Keratinocyte (primary cell): ENCODE data around the gene UROC1. TPM values are rescaled to one million over a fixed set of nuclear protein-coding genes. Genes with fewer than 3 reads are reported as not detected.

Experiments used
- DNase-seq: peaks from one replicate; pipeline ENCODE4 v3.0.0-alpha.2; 2011; ENCODE audit warnings: low read depth, missing footprints, low spot score
- FAIRE-seq: peaks from 2 replicates; lab custom pipeline; 2011; peaks lifted over from hg19 to GRCh38; lab: Jason Lieb, UNC
- H2AFZ ChIP-seq: 2 replicates; pipeline ENCODE4 v1.6.0; 2012; ENCODE audit warnings: low read length, control low read depth, inconsistent platforms; ENCODE audit not compliant: control insufficient read depth
- H3K27ac ChIP-seq: 2 replicates; pipeline ENCODE4 v1.5.1; 2011; ENCODE audit warnings: low read length; ENCODE audit not compliant: control insufficient read depth, insufficient read depth
- H3K27me3 ChIP-seq: 3 replicates; pipeline ENCODE4 v1.6.0; 2011; ENCODE audit warnings: low read length; ENCODE audit not compliant: control insufficient read depth, insufficient read depth; ENCODE audit errors: extremely low read depth
- H3K36me3 ChIP-seq, 2 experiments: 2 replicates in 1 of 2; 3 replicates in 1 of 2; pipeline ENCODE4 v1.5.1; 2011; ENCODE audit warnings: low read length in 2 of 2, mild to moderate bottlenecking in 1 of 2; ENCODE audit not compliant: control insufficient read depth in 2 of 2, insufficient read depth in 2 of 2; ENCODE audit errors: extremely low read depth in 1 of 2
- H3K4me1 ChIP-seq: 3 replicates; pipeline ENCODE4 v1.5.1; 2011; ENCODE audit warnings: low read length; ENCODE audit not compliant: control insufficient read depth, insufficient read depth; ENCODE audit errors: extremely low read depth
- H3K4me2 ChIP-seq: 3 replicates; pipeline ENCODE4 v1.6.0; 2011; ENCODE audit warnings: low read depth, low read length; ENCODE audit not compliant: control insufficient read depth, insufficient read depth; ENCODE audit errors: extremely low read depth
- H3K4me3 ChIP-seq, 3 experiments: fragments of 200-600 bp in 1 of 3; sonication (generic) in 1 of 3; 2 replicates in 2 of 3; 3 replicates in 1 of 3; pipeline ENCODE4 v1.5.1; 2011 to 2016; ENCODE audit warnings: low read length in 3 of 3, mild to moderate bottlenecking in 3 of 3, control low read depth in 2 of 3, inconsistent platforms in 1 of 3, low read depth in 1 of 3, mixed read lengths in 1 of 3, mixed run types in 1 of 3, moderate library complexity in 1 of 3; ENCODE audit not compliant: control insufficient read depth in 2 of 3, insufficient read depth in 2 of 3; ENCODE audit errors: extremely low read depth in 1 of 3
- H3K79me2 ChIP-seq: 2 replicates; pipeline ENCODE4 v1.6.0; 2012; ENCODE audit warnings: low read length; ENCODE audit not compliant: control insufficient read depth, insufficient read depth
- H3K9ac ChIP-seq: 3 replicates; pipeline ENCODE4 v1.6.0; 2011; ENCODE audit warnings: low read length; ENCODE audit not compliant: control insufficient read depth, insufficient read depth; ENCODE audit errors: extremely low read depth
- H3K9me1 ChIP-seq: 3 replicates; pipeline ENCODE4 v1.6.0; 2011; ENCODE audit warnings: low read length; ENCODE audit not compliant: control insufficient read depth, insufficient read depth; ENCODE audit errors: extremely low read depth
- H3K9me3 ChIP-seq: 2 replicates; pipeline ENCODE4 v1.5.1; 2012; ENCODE audit warnings: low read depth, low read length; ENCODE audit not compliant: control insufficient read depth
- H4K20me1 ChIP-seq: 3 replicates; pipeline ENCODE4 v1.6.0; 2011; ENCODE audit warnings: low read length; ENCODE audit not compliant: control insufficient read depth, insufficient read depth; ENCODE audit errors: extremely low read depth
- EZH2 ChIP-seq: IDR thresholded peaks from one replicate; pipeline ENCODE4 v1.6.1; 2012; ENCODE audit warnings: inconsistent platforms, mild to moderate bottlenecking, low read length, moderate library complexity
- dilution Hi-C: fragments of 300-500 bp; cut with MboI; formaldehyde crosslinking; loops from one replicate; pipeline ENCODE4 v1.7.0; 2020; ENCODE audit warnings: low sequenced_read_pairs; ENCODE audit not compliant: extremely low pct_ligation_motif_present
- polyA plus RNA-seq, 5 experiments: library from polyadenylated mRNA; depleted of rRNA in 3 of 5; stranded (reverse) in 3 of 5; stranded (forward) in 1 of 5; unstranded in 1 of 5; fragments of >200 nt; gene quantifications; 1 replicate in 1 of 5; 2 replicates in 3 of 5; 3 replicates in 1 of 5; pipeline versions ENCODE4 v1.2.1 to v1.2.3, GENCODE V29; 2011 to 2012; ENCODE audit warnings: missing spikeins in 2 of 5, low read depth in 1 of 5, low replicate concordance in 1 of 5
- TF ChIP-seq, protein P1 (sequence below), 3 experiments: IDR thresholded peaks in 1 of 3; conservative IDR thresholded peaks in 1 of 3; optimal IDR thresholded peaks in 1 of 3; 2 replicates in 2 of 3; 3 replicates in 1 of 3; pipeline versions ENCODE3 to v1.5.1; 2011; ENCODE audit warnings: low read length in 3 of 3, mild to moderate bottlenecking in 3 of 3, moderate library complexity in 2 of 3, control low read depth in 1 of 3, inconsistent platforms in 1 of 3; ENCODE audit not compliant: insufficient read depth in 2 of 3; ENCODE audit errors: extremely low read depth in 1 of 3

Gene UROC1
- polyA plus RNA-seq, 1 donor (not counting 4 experiments of a cell fraction or from before 2014, with no cell fraction given) = not detected

DNA sequence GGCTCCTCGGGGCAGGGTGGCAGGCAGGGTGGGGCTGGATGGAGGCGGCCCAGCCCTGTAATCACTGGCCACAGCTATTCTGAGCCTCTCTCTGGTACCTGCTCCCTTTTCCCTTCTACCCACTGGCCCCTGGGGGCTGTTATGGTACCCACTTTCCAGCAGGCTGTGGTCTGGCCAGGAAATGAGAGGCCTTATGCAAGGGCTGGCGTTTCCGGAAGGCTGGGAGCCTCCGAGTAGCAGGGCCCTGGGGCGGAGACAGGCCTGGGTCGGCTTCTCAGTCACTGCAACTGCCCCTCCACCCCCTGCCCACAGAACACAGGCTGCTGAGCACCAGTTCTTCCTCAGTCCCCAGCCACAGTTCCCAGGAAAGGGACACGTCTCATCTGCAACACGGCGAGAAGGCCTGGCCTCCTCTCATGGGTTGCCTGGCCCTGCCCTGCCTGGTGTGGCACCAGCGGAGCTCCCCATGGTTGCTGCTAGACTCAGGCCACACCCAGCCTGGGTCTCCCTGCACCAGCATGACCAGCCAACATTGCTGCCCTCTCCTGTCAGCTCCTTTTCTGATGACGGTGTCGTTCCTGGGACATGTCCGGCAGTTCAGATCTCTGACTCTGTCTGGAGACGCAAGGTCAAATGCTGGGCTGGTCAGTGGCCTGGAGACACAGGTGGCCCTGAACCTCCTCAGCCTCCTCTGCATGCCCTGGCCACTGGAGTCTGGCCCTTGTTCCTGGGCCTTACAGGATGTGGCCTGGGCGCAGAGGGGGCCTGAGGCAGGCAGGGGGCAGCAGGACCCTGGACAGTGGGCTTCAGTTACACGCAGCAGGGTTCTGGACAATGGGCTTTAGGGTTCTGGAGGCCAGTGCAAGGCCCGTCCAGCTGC lies 12.8 kb upstream of the UROC1 start:
- H3K9me1 ChIP-seq = no peaks in the 10 kb centered on the region
- peaks cover 6% of the 10 kb centered on the region for H3K27me3 ChIP-seq
- no peaks in the 10 kb centered on the region for H3K79me2 ChIP-seq
- dilution Hi-C loops = no loop called here
- H3K27ac ChIP-seq = no peak overlapping the region
- H3K9ac ChIP-seq = no peak overlapping the region
- H3K4me2 ChIP-seq = no peak overlapping the region
- H4K20me1 ChIP-seq = no peaks in the 10 kb centered on the region
- no peak overlapping the region for H3K4me3 ChIP-seq
- FAIRE-seq (no peak), DNase-seq (no peak)
- H2AFZ ChIP-seq = no peak overlapping the region
- TF ChIP-seq EZH2 = no peak
- TF ChIP-seq, protein P1, sequence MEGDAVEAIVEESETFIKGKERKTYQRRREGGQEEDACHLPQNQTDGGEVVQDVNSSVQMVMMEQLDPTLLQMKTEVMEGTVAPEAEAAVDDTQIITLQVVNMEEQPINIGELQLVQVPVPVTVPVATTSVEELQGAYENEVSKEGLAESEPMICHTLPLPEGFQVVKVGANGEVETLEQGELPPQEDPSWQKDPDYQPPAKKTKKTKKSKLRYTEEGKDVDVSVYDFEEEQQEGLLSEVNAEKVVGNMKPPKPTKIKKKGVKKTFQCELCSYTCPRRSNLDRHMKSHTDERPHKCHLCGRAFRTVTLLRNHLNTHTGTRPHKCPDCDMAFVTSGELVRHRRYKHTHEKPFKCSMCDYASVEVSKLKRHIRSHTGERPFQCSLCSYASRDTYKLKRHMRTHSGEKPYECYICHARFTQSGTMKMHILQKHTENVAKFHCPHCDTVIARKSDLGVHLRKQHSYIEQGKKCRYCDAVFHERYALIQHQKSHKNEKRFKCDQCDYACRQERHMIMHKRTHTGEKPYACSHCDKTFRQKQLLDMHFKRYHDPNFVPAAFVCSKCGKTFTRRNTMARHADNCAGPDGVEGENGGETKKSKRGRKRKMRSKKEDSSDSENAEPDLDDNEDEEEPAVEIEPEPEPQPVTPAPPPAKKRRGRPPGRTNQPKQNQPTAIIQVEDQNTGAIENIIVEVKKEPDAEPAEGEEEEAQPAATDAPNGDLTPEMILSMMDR (optimal IDR thresholded peaks at IDR 0.05 in 1 of 3, IDR thresholded peaks at IDR 0.05 in 1 of 3, conservative IDR thresholded peaks at IDR 0.05 in 1 of 3; ENCODE audit: extremely low read depth in 1 of 3, insufficient read depth in 2 of 3, low read length in 3 of 3) = no peak
- no peaks in the 10 kb centered on the region for H3K36me3 ChIP-seq
- no peaks in the 10 kb centered on the region for H3K9me3 ChIP-seq
- no peaks in the 10 kb centered on the region for H3K4me1 ChIP-seq

DNA sequence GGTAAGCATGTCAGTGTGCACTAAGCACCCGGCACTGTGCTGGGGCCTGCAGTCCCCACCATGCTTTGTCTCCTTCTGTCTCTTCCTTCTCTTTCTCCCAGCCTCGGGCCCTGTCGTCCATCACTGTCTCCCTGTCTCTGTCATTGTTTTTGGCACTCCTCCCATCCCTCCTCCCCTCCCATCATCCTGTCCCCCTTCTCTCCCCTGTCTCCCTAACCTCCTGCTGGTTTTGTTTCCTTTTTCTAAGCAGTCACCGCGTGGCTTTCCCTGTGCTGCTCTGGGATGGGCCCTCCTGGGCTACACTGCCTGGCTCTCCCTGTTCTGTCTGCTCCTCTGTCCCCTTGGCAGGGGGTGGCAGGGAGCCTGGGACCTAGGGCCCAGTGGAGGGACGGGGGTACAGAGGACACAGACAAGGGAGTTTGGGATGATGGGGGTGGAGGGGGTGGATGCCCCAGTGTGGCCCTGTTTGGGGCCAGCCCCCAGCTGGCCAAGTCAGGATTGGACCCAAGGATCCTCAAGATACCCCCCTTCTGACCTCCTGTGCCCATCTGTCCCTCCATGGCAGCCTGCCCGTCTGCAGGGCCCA lies 12.1 kb upstream of the UROC1 start:
- H3K9me1 ChIP-seq = no peaks in the 10 kb centered on the region
- no peaks in the 10 kb centered on the region for H3K9me3 ChIP-seq
- no peaks in the 10 kb centered on the region for H3K4me1 ChIP-seq
- no peak for TF ChIP-seq EZH2
- TF ChIP-seq, protein P1 (optimal IDR thresholded peaks at IDR 0.05 in 1 of 3, IDR thresholded peaks at IDR 0.05 in 1 of 3, conservative IDR thresholded peaks at IDR 0.05 in 1 of 3; ENCODE audit: extremely low read depth in 1 of 3, insufficient read depth in 2 of 3, low read length in 3 of 3) = no peak
- no peak overlapping the region for H3K27ac ChIP-seq
- H3K27me3 ChIP-seq = peaks cover 9% of the 10 kb centered on the region
- H3K4me2 ChIP-seq = no peak overlapping the region
- FAIRE-seq (no peak), DNase-seq (no peak)
- no peaks in the 10 kb centered on the region for H3K79me2 ChIP-seq
- H4K20me1 ChIP-seq = no peaks in the 10 kb centered on the region
- H3K4me3 ChIP-seq = no peak overlapping the region
- dilution Hi-C loops = no loop called here
- H2AFZ ChIP-seq = no peak overlapping the region
- no peaks in the 10 kb centered on the region for H3K36me3 ChIP-seq
- no peak overlapping the region for H3K9ac ChIP-seq
